GM19452 (cell line): ENCODE data around the gene S100A6.

Experiments
- ATAC-seq: cut with Tn5 transposase; IDR thresholded peaks from one replicate; pipeline ENCODE4 v1.9.1; 2021; ENCODE audit not compliant: unreplicated experiment

S100A6 gene

GRCh38 chr1:153545067-153546055 is 9.6 kb upstream of the S100A6 start, which contains the start of gene S100A4:
Gene S100A4, minus strand, starts transcription at chr1:153545806. Its CDS starts 1,012 bp downstream, at chr1:153544794.
- ATAC-seq, result no peak

- no peak for ATAC-seq
Measured at GRCh38 chr1:153544453-153545066, 8.8 kb upstream of the S100A6 start.

GRCh38 chr1:153543736-153544135 is 7.9 kb upstream of the S100A6 start:
- no peak for ATAC-seq

GRCh38 chr1:153542956-153543711 is 7.3 kb upstream of the S100A6 start:
- ATAC-seq, result no peak

- ATAC-seq, result no peak
Measured at GRCh38 chr1:153541641-153542590, 6.1 kb upstream of the S100A6 start.

- no peak for ATAC-seq
Measured at GRCh38 chr1:153540394-153541361, 4.9 kb upstream of the S100A6 start, which contains the start of gene S100A5. Gene S100A5, minus strand, starts transcription at chr1:153540934. Its CDS starts 743 bp downstream, at chr1:153540191.

GRCh38 chr1:153539395-153540093 is 3.8 kb upstream of the S100A6 start:
- ATAC-seq, result no peak

GRCh38 chr1:153538315-153538821 is 2.6 kb upstream of the S100A6 start:
- no peak for ATAC-seq

- ATAC-seq, result no peak
Measured at GRCh38 chr1:153537376-153537730, 1.6 kb upstream of the S100A6 start.

GRCh38 chr1:153536671-153537375 is 1.0 kb upstream of the S100A6 start:
- no peak for ATAC-seq

GRCh38 chr1:153536012-153536670 is 350 bp upstream of the S100A6 start:
- no peak for ATAC-seq

- ATAC-seq, result no peak
Measured at GRCh38 chr1:153534925-153535241, 908 bp downstream of the S100A6 start.

- ATAC-seq, result no peak
Measured at GRCh38 chr1:153534226-153534924, 1.4 kb downstream of the S100A6 start.

GRCh38 chr1:153533689-153534201 is 2.0 kb downstream of the S100A6 start:
- no peak for ATAC-seq

GRCh38 chr1:153532769-153533599 is 2.8 kb downstream of the S100A6 start:
- no peak for ATAC-seq

- no peak for ATAC-seq
Measured at GRCh38 chr1:153532181-153532580, 3.6 kb downstream of the S100A6 start.
